AG04449 (cell line): ENCODE results near the gene ARID1B.

Source experiments
- CTCF ChIA-PET: fragments of 350-600 bp; formaldehyde crosslinking; extraction: SDS; loops from one replicate; lab custom pipeline; 2021; ENCODE audit warnings: antibody characterized with exemption; lab: Yijun Ruan, JAX
- POLR2A ChIA-PET: fragments of 400-600, 350-600 bp; formaldehyde crosslinking; extraction: SDS; loops from one replicate; lab custom pipeline; 2020; ENCODE audit warnings: antibody characterized with exemption, inconsistent platforms; lab: Yijun Ruan, JAX
- DNase-seq: peaks from one replicate; pipeline ENCODE4 v3.0.0-alpha.2; 2010; ENCODE audit warnings: low read depth, low spot score
- H3K4me3 ChIP-seq: 2 replicates; pipeline ENCODE4 v1.5.1; 2011; ENCODE audit warnings: low read depth, mild to moderate bottlenecking, control low read depth, low read length
- TF ChIP-seq, protein P1 (sequence below): IDR thresholded peaks from one replicate; pipeline ENCODE4 v1.5.1; 2011; ENCODE audit warnings: mild to moderate bottlenecking, moderate library complexity, low read length, control low read depth, inconsistent platforms; ENCODE audit not compliant: insufficient read depth; ENCODE audit errors: missing control alignments

The ARID1B gene

DNA sequence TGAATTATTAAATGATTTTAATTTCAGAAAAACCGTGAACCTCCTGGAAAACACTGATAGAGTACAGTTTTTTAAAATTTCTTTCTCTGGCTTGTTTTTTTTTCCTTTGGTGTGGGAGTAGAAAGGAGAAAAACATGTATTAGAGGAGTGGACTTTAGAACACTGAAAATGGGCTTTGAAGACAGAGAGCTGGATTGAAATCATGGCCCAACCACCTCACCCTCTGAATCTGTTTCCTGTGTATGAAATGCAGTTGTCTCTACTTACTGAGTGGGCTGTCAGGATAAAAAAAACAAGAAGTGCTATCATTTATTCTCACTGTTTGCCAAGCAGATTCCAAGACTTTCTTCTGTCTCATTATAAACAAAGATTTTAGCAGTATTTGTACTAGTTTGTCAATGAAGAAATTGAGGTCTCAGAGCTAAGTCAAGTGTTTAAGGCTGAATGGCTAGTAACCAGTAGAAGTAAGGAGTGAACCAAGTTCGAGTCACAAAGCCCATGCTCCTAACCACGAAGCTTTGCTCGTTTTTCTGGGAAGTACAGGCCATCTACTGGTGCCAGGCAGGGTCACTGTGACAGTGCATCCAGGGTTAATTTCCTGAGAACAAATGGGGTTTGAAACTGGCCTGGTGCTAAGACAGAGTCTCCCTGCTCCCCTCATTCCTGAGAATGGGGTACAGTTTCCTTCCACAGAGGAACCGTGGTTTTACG is 289.8 kb downstream of the ARID1B start:
- TF ChIP-seq, protein P1, sequence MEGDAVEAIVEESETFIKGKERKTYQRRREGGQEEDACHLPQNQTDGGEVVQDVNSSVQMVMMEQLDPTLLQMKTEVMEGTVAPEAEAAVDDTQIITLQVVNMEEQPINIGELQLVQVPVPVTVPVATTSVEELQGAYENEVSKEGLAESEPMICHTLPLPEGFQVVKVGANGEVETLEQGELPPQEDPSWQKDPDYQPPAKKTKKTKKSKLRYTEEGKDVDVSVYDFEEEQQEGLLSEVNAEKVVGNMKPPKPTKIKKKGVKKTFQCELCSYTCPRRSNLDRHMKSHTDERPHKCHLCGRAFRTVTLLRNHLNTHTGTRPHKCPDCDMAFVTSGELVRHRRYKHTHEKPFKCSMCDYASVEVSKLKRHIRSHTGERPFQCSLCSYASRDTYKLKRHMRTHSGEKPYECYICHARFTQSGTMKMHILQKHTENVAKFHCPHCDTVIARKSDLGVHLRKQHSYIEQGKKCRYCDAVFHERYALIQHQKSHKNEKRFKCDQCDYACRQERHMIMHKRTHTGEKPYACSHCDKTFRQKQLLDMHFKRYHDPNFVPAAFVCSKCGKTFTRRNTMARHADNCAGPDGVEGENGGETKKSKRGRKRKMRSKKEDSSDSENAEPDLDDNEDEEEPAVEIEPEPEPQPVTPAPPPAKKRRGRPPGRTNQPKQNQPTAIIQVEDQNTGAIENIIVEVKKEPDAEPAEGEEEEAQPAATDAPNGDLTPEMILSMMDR = no peak
- DNase-seq = no peak
- ChIA-PET POLR2A (no interaction called here), CTCF (interaction anchor here (0.6 to 1.5 kb wide), 3 partner anchors 11 to 1954 kb away, joined by 3 to 6 read pairs (median 3); no protein-coding TSS in a partner anchor)
- H3K4me3 ChIP-seq = no peak overlapping the region

DNA sequence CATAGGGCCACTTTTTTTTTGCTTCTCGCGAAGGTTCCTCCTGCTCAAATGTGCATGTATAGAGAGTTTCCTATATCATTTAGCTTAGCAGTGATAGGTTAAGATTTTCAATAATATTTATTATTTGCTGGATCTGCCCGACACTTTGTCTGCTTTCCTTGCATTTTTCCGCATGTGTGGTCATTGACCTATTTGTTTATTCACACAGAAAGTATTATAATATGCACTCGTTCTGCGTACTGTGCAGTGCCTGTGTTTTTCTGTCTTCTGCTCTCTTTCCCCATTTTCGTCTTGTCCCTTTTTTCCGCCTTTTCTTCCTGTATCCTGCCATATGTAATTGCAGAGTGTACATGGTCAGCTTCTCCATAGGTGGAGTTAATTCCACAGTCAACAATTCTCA is 290.3 kb downstream of the ARID1B start:
- ChIA-PET CTCF (interaction anchor here (0.6 to 1.5 kb wide), 4 partner anchors 11 to 1955 kb away, joined by 3 to 6 read pairs (median 3); no protein-coding TSS in a partner anchor), POLR2A (no interaction called here)
- no peak for DNase-seq
- no peak overlapping the region for H3K4me3 ChIP-seq
- TF ChIP-seq, protein P1 = no peak

DNA sequence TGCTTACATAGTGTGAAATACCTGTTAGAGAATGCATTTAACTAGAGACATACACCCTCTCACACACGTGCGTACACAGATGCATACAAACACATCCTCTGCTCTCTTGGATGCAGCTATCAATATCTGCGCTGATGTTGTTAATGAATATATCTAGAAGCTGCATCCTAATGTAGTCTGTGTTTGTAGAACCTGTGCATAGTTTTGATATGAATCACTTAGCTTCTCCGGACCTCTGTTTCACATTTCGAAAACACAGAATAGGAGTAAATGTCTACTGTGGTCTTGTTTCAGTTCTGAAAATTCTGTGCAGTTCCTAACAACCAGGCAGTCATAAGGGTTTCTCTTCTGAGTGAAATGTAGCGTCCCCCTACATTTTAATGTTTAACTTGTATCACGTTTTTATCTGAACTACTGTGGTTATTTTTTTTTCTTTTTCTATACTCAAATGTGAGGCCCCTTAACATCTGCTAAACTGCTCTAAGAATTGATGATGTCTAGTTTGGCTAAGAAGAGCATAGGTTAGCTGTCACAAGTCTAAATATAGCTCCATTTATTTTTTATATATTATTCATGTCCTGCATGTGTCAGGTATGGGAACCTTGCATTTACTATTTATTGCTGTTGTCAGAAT is 291.6 kb downstream of the ARID1B start:
- ChIA-PET CTCF (interaction anchor here (1.2 to 2.3 kb wide), 2 partner anchors 10 to 23 kb away, joined by 3 to 13 read pairs; no protein-coding TSS in a partner anchor), POLR2A (no interaction called here)
- TF ChIP-seq, protein P1 = no peak
- no peak for DNase-seq
- H3K4me3 ChIP-seq = no peak overlapping the region

DNA sequence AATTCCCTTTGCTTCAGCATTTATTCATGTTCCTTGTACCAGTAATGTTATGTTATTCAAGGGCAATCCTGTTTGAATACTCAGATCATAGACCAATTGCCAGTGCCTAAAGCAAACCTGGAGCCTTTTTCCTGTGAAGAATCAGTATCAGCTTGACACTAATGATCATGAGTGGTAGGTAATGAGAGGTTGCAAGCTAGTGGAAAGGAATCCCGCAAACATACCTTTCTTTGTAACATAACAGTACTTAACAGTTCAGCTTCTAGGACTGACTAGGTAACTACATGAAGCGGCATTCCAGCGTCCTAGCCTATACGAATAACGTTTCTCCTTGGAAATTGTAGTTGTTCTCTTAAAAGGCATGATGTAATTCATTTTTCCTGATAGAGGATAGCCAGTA is 292.4 kb downstream of the ARID1B start:
- CTCF ChIA-PET = interaction anchor here (0.9 to 2.3 kb wide), 3 partner anchors 12 to 35 kb away, joined by 3 to 13 read pairs (median 3); no protein-coding TSS in a partner anchor
- POLR2A ChIA-PET = no interaction called here
- DNase-seq = no peak
- no peak overlapping the region for H3K4me3 ChIP-seq
- TF ChIP-seq, protein P1 = no peak

DNA sequence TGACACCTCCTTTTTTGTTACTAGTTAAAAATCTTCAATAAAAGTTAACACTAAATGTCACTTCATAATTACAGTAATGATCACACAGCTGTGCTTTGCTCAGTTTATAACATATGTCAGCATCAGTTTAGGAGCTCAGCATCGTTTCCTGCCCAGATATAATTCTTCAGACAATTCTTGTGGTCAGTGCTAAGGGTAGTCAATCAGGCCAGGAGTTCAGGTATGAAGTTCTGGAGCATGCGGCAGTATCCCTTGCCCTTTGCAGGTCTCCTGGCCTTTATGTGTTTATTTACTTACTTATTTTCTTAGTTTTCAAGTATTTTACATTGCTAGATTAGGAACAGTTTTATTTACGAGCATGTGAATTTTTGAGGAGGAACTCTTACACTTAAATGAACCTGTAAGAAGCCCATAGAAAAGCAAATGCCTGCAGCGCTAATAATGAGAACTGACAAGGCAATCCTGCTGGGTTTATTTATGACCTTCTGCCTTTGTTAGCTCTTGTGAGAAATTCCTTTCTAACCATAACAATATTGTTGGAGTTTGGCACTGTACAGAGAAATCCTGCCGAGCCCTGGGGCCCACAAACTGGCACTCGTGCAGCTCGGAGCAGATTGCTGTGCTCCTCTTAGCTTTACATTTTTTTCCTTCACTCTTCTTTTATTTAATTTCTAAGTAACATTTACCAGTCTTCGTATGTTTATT is 293.4 kb downstream of the ARID1B start:
- ChIA-PET CTCF (interaction anchor here (0.9 to 2.3 kb wide), 7 partner anchors 10 to 205 kb away, joined by 3 to 13 read pairs (median 3); no protein-coding TSS in a partner anchor), POLR2A (no interaction called here)
- no peak for DNase-seq
- TF ChIP-seq, protein P1 = no peak
- no peak overlapping the region for H3K4me3 ChIP-seq
